Astrocyte (in vitro differentiated cells and primary cell): ENCODE results near the gene LYPD3. TPM values are rescaled to one million over a fixed set of nuclear protein-coding genes. Genes with fewer than 3 reads are reported as not detected.
"Not testable (repeated sequence)": the region's sequence is repeated elsewhere in the genome, so short reads cannot be mapped to it uniquely, and the experiment has no call there.

Experiments
- DNase-seq: peaks from one replicate; pipeline ENCODE4 v3.0.0-alpha.2; 2010; ENCODE audit warnings: low read depth
- FAIRE-seq: peaks from 2 replicates; lab custom pipeline; 2011; peaks lifted over from hg19 to GRCh38; lab: Jason Lieb, UNC
- H2AFZ ChIP-seq: 2 replicates; pipeline ENCODE4 v1.6.0; 2012; ENCODE audit warnings: low read depth, low read length, inconsistent platforms
- H3K27ac ChIP-seq: 2 replicates; pipeline ENCODE4 v1.5.1; 2011; ENCODE audit warnings: low read depth, low read length, inconsistent platforms
- H3K27me3 ChIP-seq: 2 replicates; pipeline ENCODE4 v1.6.0; 2011; ENCODE audit warnings: low read length, inconsistent platforms; ENCODE audit not compliant: insufficient read depth
- H3K36me3 ChIP-seq: 2 replicates; pipeline ENCODE4 v1.5.1; 2011; ENCODE audit warnings: low read length, inconsistent platforms; ENCODE audit not compliant: insufficient read depth
- H3K4me1 ChIP-seq: 2 replicates; pipeline ENCODE4 v1.5.1; 2011; ENCODE audit warnings: low read length, inconsistent platforms; ENCODE audit not compliant: insufficient read depth
- H3K4me2 ChIP-seq: 2 replicates; pipeline ENCODE4 v1.6.0; 2012; ENCODE audit warnings: low read length, inconsistent platforms
- H3K4me3 ChIP-seq: 2 replicates; pipeline ENCODE4 v1.5.1; 2011; ENCODE audit warnings: low read depth, mild to moderate bottlenecking, low read length, inconsistent platforms; ENCODE audit not compliant: insufficient read depth
- H3K79me2 ChIP-seq: 2 replicates; pipeline ENCODE4 v1.6.0; 2012; ENCODE audit warnings: mild to moderate bottlenecking, low read length, inconsistent platforms; ENCODE audit not compliant: insufficient read depth
- H3K9ac ChIP-seq: 2 replicates; pipeline ENCODE4 v1.6.0; 2012; ENCODE audit warnings: mild to moderate bottlenecking, low read length, inconsistent platforms
- H3K9me3 ChIP-seq: 2 replicates; pipeline ENCODE4 v1.5.1; 2012; ENCODE audit warnings: low read depth, mild to moderate bottlenecking, low read length, inconsistent platforms; ENCODE audit not compliant: insufficient read depth
- H4K20me1 ChIP-seq: 2 replicates; pipeline ENCODE4 v1.6.0; 2012; ENCODE audit warnings: low read length, inconsistent platforms; ENCODE audit not compliant: insufficient read depth
- H3K27ac Mint-ChIP-seq: one replicate; pipeline ENCODE4 v1.8.0; 2021; ENCODE audit warnings: mild to moderate bottlenecking, mixed read lengths; ENCODE audit not compliant: unreplicated experiment
- H3K27me3 Mint-ChIP-seq: one replicate; pipeline ENCODE4 v1.8.0; 2021; ENCODE audit warnings: low read depth, mixed read lengths; ENCODE audit not compliant: unreplicated experiment
- H3K36me3 Mint-ChIP-seq: one replicate; pipeline ENCODE4 v1.8.0; 2021; ENCODE audit warnings: low read depth, mixed read lengths; ENCODE audit not compliant: unreplicated experiment
- H3K4me1 Mint-ChIP-seq: one replicate; pipeline ENCODE4 v1.8.0; 2021; ENCODE audit warnings: low read depth, mixed read lengths; ENCODE audit not compliant: unreplicated experiment
- H3K4me3 Mint-ChIP-seq: one replicate; pipeline ENCODE4 v1.8.0; 2021; ENCODE audit warnings: mild to moderate bottlenecking, moderate library complexity, mixed read lengths; ENCODE audit not compliant: unreplicated experiment
- H3K9me3 Mint-ChIP-seq: one replicate; pipeline ENCODE4 v1.8.0; 2021; ENCODE audit warnings: mild to moderate bottlenecking, mixed read lengths; ENCODE audit not compliant: unreplicated experiment
- EZH2 ChIP-seq: IDR thresholded peaks from 2 replicates; pipeline ENCODE4 v1.6.1; 2012; ENCODE audit warnings: mild to moderate bottlenecking, low read length, inconsistent platforms; ENCODE audit not compliant: insufficient read depth
- total RNA-seq: library from RNA; stranded (reverse); gene quantifications from 2 replicates; pipeline ENCODE4 v1.2.1, GENCODE V29; 2021
- TF ChIP-seq, protein P1 (sequence below): IDR thresholded peaks from 2 replicates; pipeline ENCODE4 v1.5.1; 2011; ENCODE audit warnings: low read depth, mild to moderate bottlenecking, inconsistent platforms, low read length, moderate library complexity; ENCODE audit not compliant: insufficient read depth

LYPD3 gene
- total RNA-seq, 1 donor from 2014 or later, result 0.54 TPM

GRCh38 chr19:43444531-43445287 is 20.7 kb downstream of the LYPD3 start:
- H3K27me3 Mint-ChIP-seq, result peaks cover 20% of the 10 kb centered on the region
- no peak overlapping the region for H3K4me3 ChIP-seq

DNA sequence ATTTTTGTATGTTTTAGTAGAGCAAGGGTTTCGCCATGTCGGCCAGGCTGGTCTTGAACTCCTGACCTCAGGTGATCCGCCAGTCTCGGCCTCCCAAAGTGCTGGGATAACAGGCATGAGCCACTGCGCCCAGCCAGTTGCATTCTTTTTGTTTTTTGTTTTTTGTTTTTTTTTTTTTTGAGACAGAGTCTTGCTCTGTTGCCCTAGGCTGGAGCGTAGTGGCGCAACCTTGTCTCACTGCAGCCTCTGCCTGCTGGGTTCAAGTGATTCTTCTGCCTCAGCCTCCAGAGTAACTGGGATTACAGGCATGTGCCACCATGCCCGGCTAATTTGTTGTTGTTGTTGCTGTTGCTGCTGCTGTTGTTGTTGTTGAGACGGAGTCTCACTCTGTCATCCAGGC is 21.3 kb downstream of the LYPD3 start:
- H3K9me3 Mint-ChIP-seq, DNase-seq, H3K27ac Mint-ChIP-seq, H2AFZ ChIP-seq, H3K79me2 ChIP-seq, H4K20me1 ChIP-seq, H3K27me3 ChIP-seq, H3K4me3 ChIP-seq, H3K27ac ChIP-seq, H3K4me2 ChIP-seq, H3K36me3 ChIP-seq, H3K9ac ChIP-seq, H3K4me1 ChIP-seq, H3K36me3 Mint-ChIP-seq, FAIRE-seq, H3K4me3 Mint-ChIP-seq, H3K4me1 Mint-ChIP-seq, H3K9me3 ChIP-seq: not testable (repeated sequence)
- H3K27me3 Mint-ChIP-seq, result peaks cover 20% of the 10 kb centered on the region

More at GRCh38 chr19:43444531-43445287, 20.7 kb downstream of the LYPD3 start:
- no peaks in the 10 kb centered on the region for H3K36me3 Mint-ChIP-seq
- no peak overlapping the region for H3K27ac ChIP-seq
- no peaks in the 10 kb centered on the region for H3K4me1 ChIP-seq
- H3K27ac Mint-ChIP-seq, result no peak overlapping the region
- no peak overlapping the region for H3K4me3 Mint-ChIP-seq
- H2AFZ ChIP-seq, result no peak overlapping the region
- no peak overlapping the region for H3K9ac ChIP-seq
- H3K4me1 Mint-ChIP-seq, result no peaks in the 10 kb centered on the region
- H3K9me3 Mint-ChIP-seq, result no peaks in the 10 kb centered on the region
- H3K27me3 ChIP-seq, result no peaks in the 10 kb centered on the region
- H3K4me2 ChIP-seq, result no peak overlapping the region
- no peaks in the 10 kb centered on the region for H4K20me1 ChIP-seq
- no peaks in the 10 kb centered on the region for H3K9me3 ChIP-seq
- H3K79me2 ChIP-seq, result no peaks in the 10 kb centered on the region
- FAIRE-seq (no peak), DNase-seq (no peak)
- H3K36me3 ChIP-seq, result no peaks in the 10 kb centered on the region
- TF ChIP-seq, protein P1, sequence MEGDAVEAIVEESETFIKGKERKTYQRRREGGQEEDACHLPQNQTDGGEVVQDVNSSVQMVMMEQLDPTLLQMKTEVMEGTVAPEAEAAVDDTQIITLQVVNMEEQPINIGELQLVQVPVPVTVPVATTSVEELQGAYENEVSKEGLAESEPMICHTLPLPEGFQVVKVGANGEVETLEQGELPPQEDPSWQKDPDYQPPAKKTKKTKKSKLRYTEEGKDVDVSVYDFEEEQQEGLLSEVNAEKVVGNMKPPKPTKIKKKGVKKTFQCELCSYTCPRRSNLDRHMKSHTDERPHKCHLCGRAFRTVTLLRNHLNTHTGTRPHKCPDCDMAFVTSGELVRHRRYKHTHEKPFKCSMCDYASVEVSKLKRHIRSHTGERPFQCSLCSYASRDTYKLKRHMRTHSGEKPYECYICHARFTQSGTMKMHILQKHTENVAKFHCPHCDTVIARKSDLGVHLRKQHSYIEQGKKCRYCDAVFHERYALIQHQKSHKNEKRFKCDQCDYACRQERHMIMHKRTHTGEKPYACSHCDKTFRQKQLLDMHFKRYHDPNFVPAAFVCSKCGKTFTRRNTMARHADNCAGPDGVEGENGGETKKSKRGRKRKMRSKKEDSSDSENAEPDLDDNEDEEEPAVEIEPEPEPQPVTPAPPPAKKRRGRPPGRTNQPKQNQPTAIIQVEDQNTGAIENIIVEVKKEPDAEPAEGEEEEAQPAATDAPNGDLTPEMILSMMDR, result no peak
- no peak for TF ChIP-seq EZH2

- no peak for DNase-seq
- H3K27me3 Mint-ChIP-seq, result peaks cover 17% of the 10 kb centered on the region
- H3K27ac Mint-ChIP-seq, result no peak overlapping the region
These were observed 23.7 kb downstream of the LYPD3 start for GRCh38 chr19:43441716-43442115.

More at GRCh38 chr19:43441716-43442115, 23.7 kb downstream of the LYPD3 start:
- Mint-ChIP-seq H3K4me1 (no peaks in the 10 kb centered on the region), H3K9me3 (no peaks in the 10 kb centered on the region), H3K4me3 (no peak overlapping the region), H3K36me3 (no peaks in the 10 kb centered on the region)
- H3K4me1 ChIP-seq, result no peaks in the 10 kb centered on the region
- no peaks in the 10 kb centered on the region for H4K20me1 ChIP-seq
- FAIRE-seq, result no peak
- TF ChIP-seq, protein P1, result no peak
- no peak for TF ChIP-seq EZH2
- H3K79me2 ChIP-seq, result no peaks in the 10 kb centered on the region
- H3K27me3 ChIP-seq, result no peaks in the 10 kb centered on the region
- H3K4me3 ChIP-seq, result no peak overlapping the region
- no peak overlapping the region for H3K4me2 ChIP-seq
- H3K9ac ChIP-seq, result no peak overlapping the region
- H2AFZ ChIP-seq, result no peak overlapping the region
- no peaks in the 10 kb centered on the region for H3K36me3 ChIP-seq
- no peaks in the 10 kb centered on the region for H3K9me3 ChIP-seq
- no peak overlapping the region for H3K27ac ChIP-seq
